Naive B cell (primary cell): ENCODE data around the gene GLMN. TPM values are rescaled to one million over a fixed set of nuclear protein-coding genes. Genes with fewer than 3 reads are reported as not detected.
"Not testable (repeated sequence)": the region's sequence is repeated elsewhere in the genome, so short reads cannot be mapped to it uniquely, and the experiment has no call there.

Experiments
- ATAC-seq, 2 donors: fragments of 150-1000 bp; cut with Tn5 transposase; 2 replicates each; pipeline ENCODE4 v1.10.0; 2021; ENCODE audit warnings: low read depth in 2 of 2, mild to moderate bottlenecking in 2 of 2, moderate library complexity in 2 of 2
- DNase-seq: peaks from one replicate; pipeline ENCODE4 v3.0.0; 2022
- H3K27ac Mint-ChIP-seq, 6 donors: one replicate each; pipeline ENCODE4 v1.8.0; 2020 to 2022; ENCODE audit warnings: mild to moderate bottlenecking in 6 of 6, mixed read lengths in 6 of 6, moderate library complexity in 5 of 6, inconsistent platforms in 2 of 6
- H3K27me3 Mint-ChIP-seq, 3 donors: one replicate each; pipeline ENCODE4 v1.8.0; 2021 to 2022; ENCODE audit warnings: mixed read lengths in 3 of 3, mild to moderate bottlenecking in 1 of 3
- H3K36me3 Mint-ChIP-seq, 2 donors: one replicate each; pipeline ENCODE4 v1.8.0; 2020 to 2022; ENCODE audit warnings: mixed read lengths in 2 of 2, inconsistent platforms in 1 of 2, mild to moderate bottlenecking in 1 of 2
- H3K4me1 Mint-ChIP-seq, 3 donors: one replicate each; pipeline ENCODE4 v1.8.0; 2020 to 2022; ENCODE audit warnings: mixed read lengths in 3 of 3, inconsistent platforms in 1 of 3, mild to moderate bottlenecking in 1 of 3, moderate library complexity in 1 of 3
- H3K4me3 Mint-ChIP-seq, 8 donors: one replicate each; pipeline ENCODE4 v1.8.0; 2020 to 2022; ENCODE audit warnings: mild to moderate bottlenecking in 8 of 8, mixed read lengths in 8 of 8, moderate library complexity in 8 of 8, inconsistent platforms in 2 of 8
- H3K9me3 Mint-ChIP-seq, 7 donors: one replicate each; pipeline ENCODE4 v1.8.0; 2020 to 2022; ENCODE audit warnings: mixed read lengths in 7 of 7, mild to moderate bottlenecking in 5 of 7, inconsistent platforms in 2 of 7, moderate library complexity in 1 of 7
- polyA plus RNA-seq, 6 donors: library from polyadenylated mRNA; unstranded; fragments of 300-500 nt; fragmentation: Illumina TruSeq; gene quantifications; one replicate each; pipeline ENCODE4 v1.2.3, GENCODE V29; 2021; ENCODE audit warnings: low read depth in 6 of 6

The GLMN gene
- polyA plus RNA-seq, 6 donors from 2014 or later: 5.8 to 9.1 (median 7.2) TPM

GRCh38 chr1:92276082-92276481 is 22.7 kb downstream of the GLMN start:
- no peak for ATAC-seq
- Mint-ChIP-seq H3K36me3 (peaks cover 21 to 46% of the 10 kb centered on the region in 2 donors), H3K27me3 (no peaks in the 10 kb centered on the region), H3K4me1 (peaks cover 0 to 6% (median 0%) of the 10 kb centered on the region in 3 donors), H3K4me3 (no peak overlapping the region), H3K9me3 (no peaks in the 10 kb centered on the region), H3K27ac (no peak overlapping the region)
- DNase-seq: no peak

DNA sequence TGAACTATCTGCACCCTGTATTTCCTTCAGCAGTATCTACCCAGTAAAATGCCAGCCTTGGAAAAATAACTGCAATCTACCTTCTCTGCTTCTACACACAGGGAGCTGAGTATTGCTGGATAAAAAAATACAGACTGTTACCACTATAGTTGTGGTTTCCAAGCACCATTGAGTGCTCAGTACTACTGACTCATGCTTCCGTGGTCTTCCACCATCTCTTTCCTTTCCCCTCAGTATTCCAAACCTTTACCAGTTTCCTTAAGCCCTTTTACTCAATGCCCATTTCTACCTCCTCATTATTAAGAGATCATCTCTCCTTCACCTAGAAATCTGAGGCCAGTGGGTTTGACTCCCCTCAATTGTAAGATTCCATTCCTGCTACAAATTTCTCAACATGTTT is 23.8 kb downstream of the GLMN start:
- Mint-ChIP-seq H3K4me1 (peaks cover 0 to 6% (median 0%) of the 10 kb centered on the region in 3 donors), H3K9me3 (no peaks in the 10 kb centered on the region), H3K4me3 (no peak overlapping the region), H3K36me3 (peaks cover 18 to 39% of the 10 kb centered on the region in 2 donors), H3K27ac (peak overlapping the region in 2 of 6 donors; percentile 1 to 8), H3K27me3 (no peaks in the 10 kb centered on the region)
- DNase-seq: no peak
- ATAC-seq: no peak

- no peaks in the 10 kb centered on the region for H3K9me3 Mint-ChIP-seq
- ATAC-seq: no peak
- peaks cover 30 to 37% of the 10 kb centered on the region in 2 donors for H3K36me3 Mint-ChIP-seq
- H3K4me1 Mint-ChIP-seq: peaks cover 0 to 6% (median 0%) of the 10 kb centered on the region in 3 donors
- DNase-seq: no peak
- H3K27me3 Mint-ChIP-seq: no peaks in the 10 kb centered on the region
- no peak overlapping the region for H3K27ac Mint-ChIP-seq
- no peak overlapping the region for H3K4me3 Mint-ChIP-seq
These were observed 25.7 kb downstream of the GLMN start for GRCh38 chr1:92273039-92273438.

DNA sequence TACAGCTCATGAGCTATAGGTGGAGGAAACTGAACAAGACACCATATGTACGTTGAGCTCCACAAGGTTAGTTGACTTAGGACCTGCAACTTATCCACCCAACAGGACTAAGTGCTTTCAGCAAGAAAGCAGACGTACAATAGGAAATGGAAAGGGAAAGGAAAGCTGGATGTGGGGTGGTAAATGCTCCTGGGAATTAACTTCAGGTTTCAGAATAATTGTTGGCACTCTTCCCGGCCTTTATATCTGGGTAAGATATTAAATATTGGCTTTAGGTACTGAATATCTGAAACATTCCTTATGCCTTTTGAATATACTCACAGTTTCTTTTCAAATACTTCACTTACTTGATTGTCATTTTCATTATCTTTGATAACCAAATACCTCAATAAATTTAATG is 36.3 kb downstream of the GLMN start:
- no peak overlapping the region for H3K27ac Mint-ChIP-seq
- no peaks in the 10 kb centered on the region for H3K4me1 Mint-ChIP-seq
- peaks cover 20 to 40% of the 10 kb centered on the region in 2 donors for H3K36me3 Mint-ChIP-seq

DNA sequence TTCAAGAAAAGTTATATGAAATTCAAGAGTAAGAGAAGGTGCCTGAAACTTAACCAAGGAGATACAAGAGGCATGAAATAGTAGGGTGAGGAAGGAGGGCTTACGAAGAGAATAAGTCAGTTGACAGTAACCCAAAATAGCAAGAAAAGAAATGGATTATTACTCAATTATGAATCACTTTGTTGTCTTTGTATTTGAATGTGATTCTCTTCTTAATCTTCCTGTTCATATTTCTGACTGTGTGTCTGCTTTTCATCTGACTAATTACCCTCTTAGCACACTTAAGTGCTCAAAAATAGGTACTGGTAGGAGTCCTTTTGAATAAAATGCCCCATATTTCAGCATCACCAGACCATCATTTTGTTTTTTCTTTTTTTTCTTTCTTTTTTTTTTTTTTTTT is 39.4 kb downstream of the GLMN start:
- peaks cover 46 to 60% of the 10 kb centered on the region in 2 donors for H3K36me3 Mint-ChIP-seq
- H3K4me3 Mint-ChIP-seq: no peak overlapping the region
- DNase-seq (no peak), ATAC-seq (no peak)
- H3K27me3 Mint-ChIP-seq: no peaks in the 10 kb centered on the region
- H3K27ac Mint-ChIP-seq: no peak overlapping the region
- peaks cover 4 to 17% (median 13%) of the 10 kb centered on the region in 7 donors for H3K9me3 Mint-ChIP-seq
- no peaks in the 10 kb centered on the region for H3K4me1 Mint-ChIP-seq

More for the DNA sequence above, 36.3 kb downstream of the GLMN start:
- ATAC-seq: no peak
- Mint-ChIP-seq H3K9me3 (peaks cover 0 to 1% (median 0%) of the 10 kb centered on the region in 7 donors), H3K4me3 (no peak overlapping the region), H3K27me3 (no peaks in the 10 kb centered on the region)
- no peak for DNase-seq

DNA sequence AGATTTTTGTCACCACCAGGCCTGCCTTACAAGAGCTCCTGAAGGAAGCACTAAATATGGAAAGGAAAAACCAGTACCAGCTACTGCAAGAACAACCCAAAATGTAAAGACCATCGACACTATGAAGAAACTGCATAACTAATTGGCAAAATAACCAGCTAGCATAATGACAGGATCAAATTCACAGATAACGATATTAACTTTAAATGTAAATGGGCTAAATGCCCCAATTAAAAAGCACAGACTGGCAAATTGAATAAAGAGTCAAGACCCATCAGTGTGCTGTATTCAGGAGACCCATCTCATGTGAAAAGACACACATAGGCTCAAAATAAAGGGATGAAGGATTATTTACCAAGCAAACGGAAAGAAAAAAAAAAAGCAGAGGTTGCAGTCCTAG is 44.1 kb downstream of the GLMN start:
- H3K27me3 Mint-ChIP-seq, ATAC-seq, DNase-seq, H3K4me3 Mint-ChIP-seq, H3K4me1 Mint-ChIP-seq: not testable (repeated sequence)
- H3K27ac Mint-ChIP-seq: peak overlapping the region in 1 of 6 donors; percentile 49
- peaks cover 47 to 59% of the 10 kb centered on the region in 2 donors for H3K36me3 Mint-ChIP-seq
- peaks cover 10 to 24% (median 20%) of the 10 kb centered on the region in 7 donors for H3K9me3 Mint-ChIP-seq

GRCh38 chr1:92244376-92244775 is 54.4 kb downstream of the GLMN start:
- no peaks in the 10 kb centered on the region for H3K36me3 Mint-ChIP-seq
- ATAC-seq (no peak), DNase-seq (no peak)
- H3K27ac Mint-ChIP-seq: no peak overlapping the region
- H3K27me3 Mint-ChIP-seq: no peaks in the 10 kb centered on the region
- no peaks in the 10 kb centered on the region for H3K4me1 Mint-ChIP-seq
- no peaks in the 10 kb centered on the region for H3K9me3 Mint-ChIP-seq
- no peak overlapping the region for H3K4me3 Mint-ChIP-seq

GRCh38 chr1:92240034-92240433 is 58.8 kb downstream of the GLMN start:
- DNase-seq (no peak), ATAC-seq (no peak)
- Mint-ChIP-seq H3K4me1 (no peaks in the 10 kb centered on the region), H3K4me3 (no peak overlapping the region), H3K27ac (no peak overlapping the region), H3K9me3 (peaks cover 0 to 5% (median 0%) of the 10 kb centered on the region in 7 donors), H3K27me3 (peaks cover 4 to 17% (median 16%) of the 10 kb centered on the region in 3 donors), H3K36me3 (no peaks in the 10 kb centered on the region)

GRCh38 chr1:92230736-92231135 is 68.1 kb downstream of the GLMN start:
- Mint-ChIP-seq H3K27ac (no peak overlapping the region), H3K36me3 (no peaks in the 10 kb centered on the region), H3K4me3 (no peak overlapping the region), H3K27me3 (peaks cover 0 to 8% (median 4%) of the 10 kb centered on the region in 3 donors), H3K9me3 (peaks cover 0 to 5% (median 0%) of the 10 kb centered on the region in 7 donors), H3K4me1 (no peaks in the 10 kb centered on the region)
- ATAC-seq (no peak), DNase-seq (no peak)

DNA sequence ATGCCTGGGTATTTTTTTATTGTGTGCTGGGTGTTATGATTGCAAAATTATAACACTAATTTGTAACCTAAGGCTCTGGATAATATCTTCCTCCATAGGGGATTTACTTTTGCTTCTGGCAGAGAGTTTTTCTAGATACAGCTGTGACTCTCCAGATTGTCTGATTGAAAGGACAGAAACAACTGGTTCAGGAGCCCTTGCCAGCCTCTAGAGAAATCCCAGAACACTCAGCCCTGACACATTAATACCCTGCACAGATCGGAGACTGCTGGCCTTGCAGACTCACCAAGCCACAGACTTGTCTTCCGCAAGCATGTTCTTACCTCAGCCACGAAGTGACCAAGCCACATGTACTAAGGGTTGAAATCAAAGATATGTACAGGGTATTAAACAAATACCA is 70.4 kb downstream of the GLMN start:
- H3K9me3 Mint-ChIP-seq: peaks cover 0 to 5% (median 0%) of the 10 kb centered on the region in 7 donors
- no peak for ATAC-seq
- no peak for DNase-seq
- peaks cover 0 to 6% (median 4%) of the 10 kb centered on the region in 3 donors for H3K27me3 Mint-ChIP-seq
- H3K4me3 Mint-ChIP-seq: no peak overlapping the region
- H3K27ac Mint-ChIP-seq: no peak overlapping the region
- no peaks in the 10 kb centered on the region for H3K36me3 Mint-ChIP-seq
- no peaks in the 10 kb centered on the region for H3K4me1 Mint-ChIP-seq

DNA sequence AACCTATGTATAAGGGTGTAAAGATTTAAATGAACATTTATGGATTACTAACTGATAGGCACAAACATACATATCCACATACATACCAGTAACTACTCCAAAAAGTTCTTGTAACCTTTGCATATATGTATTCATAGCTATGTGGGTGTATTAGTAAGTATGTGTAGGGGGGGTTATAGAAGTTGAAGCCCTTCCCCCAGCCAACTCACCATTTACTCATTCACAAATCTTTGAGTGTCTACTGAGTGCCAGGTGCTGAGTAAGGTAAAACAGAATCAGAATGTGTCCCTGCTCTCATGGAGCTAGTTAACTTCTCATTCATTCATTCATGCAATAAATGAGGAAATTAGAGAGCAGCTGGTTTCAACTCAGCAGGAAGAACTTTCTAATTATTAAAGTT is 79.8 kb downstream of the GLMN start:
- no peak overlapping the region for H3K4me3 Mint-ChIP-seq
- DNase-seq (no peak), ATAC-seq (no peak)
- H3K27me3 Mint-ChIP-seq: peaks cover 0 to 6% (median 0%) of the 10 kb centered on the region in 3 donors
- H3K27ac Mint-ChIP-seq: no peak overlapping the region
- peaks cover 0 to 11% (median 0%) of the 10 kb centered on the region in 7 donors for H3K9me3 Mint-ChIP-seq
- H3K36me3 Mint-ChIP-seq: peaks cover 0 to 3% of the 10 kb centered on the region in 2 donors
- no peaks in the 10 kb centered on the region for H3K4me1 Mint-ChIP-seq

- H3K9me3 Mint-ChIP-seq: peaks cover 0 to 11% (median 0%) of the 10 kb centered on the region in 7 donors
These were observed 80.2 kb downstream of the GLMN start for GRCh38 chr1:92218559-92218958.

GRCh38 chr1:92217721-92218120 is 81.1 kb downstream of the GLMN start, which contains the start of gene C1orf146:
Gene C1orf146, plus strand, starts transcription at chr1:92217915. Its CDS starts 13,506 bp downstream, at chr1:92231421.
- Mint-ChIP-seq H3K9me3 (peaks cover 0 to 7% (median 0%) of the 10 kb centered on the region in 7 donors), H3K27me3 (peaks cover 0 to 6% (median 0%) of the 10 kb centered on the region in 3 donors), H3K4me1 (no peaks in the 10 kb centered on the region), H3K4me3 (no peak within 1 kb of the TSS), H3K36me3 (peaks cover 0 to 4% of the 10 kb centered on the region in 2 donors), H3K27ac (no peak within 1 kb of the TSS)
- DNase-seq (no peak), ATAC-seq (no peak)

More at GRCh38 chr1:92218559-92218958, 80.2 kb downstream of the GLMN start:
- Mint-ChIP-seq H3K27me3 (peaks cover 0 to 6% (median 0%) of the 10 kb centered on the region in 3 donors), H3K27ac (no peak overlapping the region), H3K4me1 (no peaks in the 10 kb centered on the region), H3K36me3 (peaks cover 0 to 4% of the 10 kb centered on the region in 2 donors), H3K4me3 (no peak overlapping the region)
- DNase-seq: no peak
- ATAC-seq: no peak

GRCh38 chr1:92211166-92211565 is 87.6 kb downstream of the GLMN start:
- DNase-seq: no peak

More at GRCh38 chr1:92211166-92211565, 87.6 kb downstream of the GLMN start:
- peaks cover 0 to 17% (median 0%) of the 10 kb centered on the region in 7 donors for H3K9me3 Mint-ChIP-seq
- no peaks in the 10 kb centered on the region for H3K4me1 Mint-ChIP-seq
- no peak for ATAC-seq
- no peak overlapping the region for H3K4me3 Mint-ChIP-seq
- no peak overlapping the region for H3K27ac Mint-ChIP-seq
- peaks cover 0 to 4% of the 10 kb centered on the region in 2 donors for H3K36me3 Mint-ChIP-seq
- peaks cover 0 to 7% (median 4%) of the 10 kb centered on the region in 3 donors for H3K27me3 Mint-ChIP-seq
